Fibroblast of lung (primary cell): ENCODE results near the gene RFC4. TPM values are rescaled to one million over a fixed set of nuclear protein-coding genes. Genes with fewer than 3 reads are reported as not detected.
"Not testable (repeated sequence)": the region's sequence is repeated elsewhere in the genome, so short reads cannot be mapped to it uniquely, and the experiment has no call there.

Experiments used
- DNase-seq, 2 donors: peaks; one replicate each; pipeline versions ENCODE4 v3.0.0 to v3.0.0-alpha.2; 2010; ENCODE audit warnings: low read depth in 2 of 2
- H2AFZ ChIP-seq: 2 replicates; pipeline ENCODE4 v1.5.1; 2012; ENCODE audit warnings: low read length, control low read depth, inconsistent platforms
- H3K27ac ChIP-seq: 2 replicates; pipeline ENCODE4 v1.5.1; 2011; ENCODE audit warnings: low read length, control low read depth; ENCODE audit not compliant: insufficient read depth
- H3K27me3 ChIP-seq: 2 replicates; pipeline ENCODE4 v1.5.1; 2011; ENCODE audit warnings: mild to moderate bottlenecking, low read length; ENCODE audit not compliant: control insufficient read depth, insufficient read depth
- H3K36me3 ChIP-seq: 2 replicates; pipeline ENCODE4 v1.5.1; 2011; ENCODE audit warnings: low read length; ENCODE audit not compliant: control insufficient read depth, insufficient read depth
- H3K4me1 ChIP-seq: 2 replicates; pipeline ENCODE4 v1.5.1; 2011; ENCODE audit warnings: low read length; ENCODE audit not compliant: control insufficient read depth, insufficient read depth; ENCODE audit errors: extremely low read depth
- H3K4me2 ChIP-seq: 2 replicates; pipeline ENCODE4 v1.5.1; 2011; ENCODE audit warnings: low read length, control low read depth; ENCODE audit not compliant: insufficient read depth; ENCODE audit errors: extremely low read depth
- H3K4me3 ChIP-seq, 4 experiments: fragments of 200-600 bp in 1 of 4; sonication (generic) in 1 of 4; replicated peaks in 1 of 4; 2 replicates each; pipeline ENCODE4 v1.5.1; 2011 to 2016; ENCODE audit warnings: low read length in 4 of 4, low read depth in 3 of 4, mild to moderate bottlenecking in 3 of 4, control low read depth in 2 of 4, inconsistent platforms in 1 of 4, mixed read lengths in 1 of 4; ENCODE audit not compliant: insufficient read depth in 1 of 4; ENCODE audit errors: control extremely low read depth in 1 of 4
- H3K79me2 ChIP-seq: 2 replicates; pipeline ENCODE4 v1.5.1; 2012; ENCODE audit warnings: mild to moderate bottlenecking, low read length, inconsistent platforms; ENCODE audit not compliant: control insufficient read depth, insufficient read depth
- H3K9ac ChIP-seq: 2 replicates; pipeline ENCODE4 v1.5.1; 2011; ENCODE audit warnings: mild to moderate bottlenecking, low read length, control low read depth; ENCODE audit not compliant: insufficient read depth
- H3K9me3 ChIP-seq: 2 replicates; pipeline ENCODE4 v1.5.1; 2012; ENCODE audit warnings: low read depth, low read length; ENCODE audit not compliant: control insufficient read depth, insufficient read depth
- H4K20me1 ChIP-seq: 2 replicates; pipeline ENCODE4 v1.5.1; 2011; ENCODE audit warnings: low read length; ENCODE audit not compliant: control insufficient read depth, insufficient read depth; ENCODE audit errors: extremely low read depth
- CTCF ChIP-seq, 2 donors: IDR thresholded peaks in 1 of 2; conservative IDR thresholded peaks in 1 of 2; 1 replicate in 1 of 2; 2 replicates in 1 of 2; pipeline ENCODE4 v1.5.1; 2011 to 2012; ENCODE audit warnings: low read length in 2 of 2, control low read depth in 1 of 2, inconsistent platforms in 1 of 2, low read depth in 1 of 2, mild to moderate bottlenecking in 1 of 2
- EZH2 ChIP-seq: IDR thresholded peaks from 2 replicates; pipeline ENCODE4 v1.5.1; 2012; ENCODE audit warnings: low read length, control low read depth, mild to moderate bottlenecking; ENCODE audit errors: missing control alignments
- polyA plus RNA-seq, 2 donors: library from polyadenylated mRNA; depleted of rRNA in 1 of 2; stranded (reverse) in 1 of 2; unstranded in 1 of 2; fragments of >200 nt; gene quantifications; 2 replicates each; pipeline ENCODE4 v1.2.1, GENCODE V29; 2011 to 2012; ENCODE audit warnings: missing spikeins in 1 of 2
- total RNA-seq: library from RNA; depleted of rRNA; stranded (reverse); fragments of >200 nt; gene quantifications from 2 replicates; pipeline ENCODE4 v1.2.1, GENCODE V29; 2014

The RFC4 gene
- total and polyA plus RNA-seq, 2 donors (not counting 1 experiment from before 2014, with no cell fraction given) = 15.0 to 16.8 TPM

- Histone ChIP-seq H3K9ac (no peak overlapping the region), H3K79me2 (peaks cover 13% of the 10 kb centered on the region), H3K27me3 (no peaks in the 10 kb centered on the region), H3K4me3 (peak overlapping the region in 2 of 4 experiments; percentile 57 to 75), H3K36me3 (peaks cover 2% of the 10 kb centered on the region), H3K9me3 (no peaks in the 10 kb centered on the region), H4K20me1 (no peaks in the 10 kb centered on the region), H3K27ac (no peak overlapping the region), H2AFZ (no peak overlapping the region), H3K4me1 (no peaks in the 10 kb centered on the region), H3K4me2 (peak overlapping the region; percentile 76)
- no peak for DNase-seq
- TF ChIP-seq EZH2 (no peak), CTCF (conservative IDR thresholded peaks at IDR 0.05 in 1 of 2, IDR thresholded peaks at IDR 0.05 in 1 of 2; ENCODE audit: low read depth in 1 of 2, low read length in 2 of 2) (no peak)
Measured at GRCh38 chr3:186807231-186807630, 949 bp upstream of the RFC4 start.

- not testable (repeated sequence) for H3K4me1 ChIP-seq, H3K36me3 ChIP-seq, DNase-seq, H3K27ac ChIP-seq, H3K9me3 ChIP-seq, H4K20me1 ChIP-seq, H3K4me2 ChIP-seq, H3K27me3 ChIP-seq, H2AFZ ChIP-seq, H3K4me3 ChIP-seq, H3K9ac ChIP-seq
- H3K79me2 ChIP-seq = peaks cover 13% of the 10 kb centered on the region
Measured at GRCh38 chr3:186803447-186803846, 2.8 kb downstream of the RFC4 start.

- H3K9me3 ChIP-seq = no peaks in the 10 kb centered on the region
- no peak for DNase-seq
Measured at GRCh38 chr3:186802701-186803100, 3.6 kb downstream of the RFC4 start.

More at GRCh38 chr3:186802701-186803100, 3.6 kb downstream of the RFC4 start:
- H3K9ac ChIP-seq = no peak overlapping the region
- TF ChIP-seq EZH2 (no peak), CTCF (conservative IDR thresholded peaks at IDR 0.05 in 1 of 2, IDR thresholded peaks at IDR 0.05 in 1 of 2; ENCODE audit: low read depth in 1 of 2, low read length in 2 of 2) (no peak)
- no peaks in the 10 kb centered on the region for H4K20me1 ChIP-seq
- no peak overlapping the region for H3K4me3 ChIP-seq
- H2AFZ ChIP-seq = no peak overlapping the region
- H3K4me1 ChIP-seq = no peaks in the 10 kb centered on the region
- H3K4me2 ChIP-seq = no peak overlapping the region
- peaks cover 4% of the 10 kb centered on the region for H3K36me3 ChIP-seq
- H3K27me3 ChIP-seq = no peaks in the 10 kb centered on the region
- no peak overlapping the region for H3K27ac ChIP-seq
- H3K79me2 ChIP-seq = peaks cover 13% of the 10 kb centered on the region
